Hindlimb muscle (tissue), 1 donor: Measurements from ENCODE around the gene NSDHL. TPM values are rescaled to one million over a fixed set of nuclear protein-coding genes. Genes with fewer than 3 reads are reported as not detected.

ENCODE experiments used
- DNase-seq: peaks from one replicate; pipeline ENCODE4 v3.0.0-alpha.2; 2013
- polyA plus RNA-seq: library from polyadenylated mRNA; unstranded; fragments of 120-200 nt; gene quantifications from one replicate; pipeline ENCODE4 v1.2.1, GENCODE V29; 2013; ENCODE audit not compliant: insufficient read length

Gene NSDHL
- polyA plus RNA-seq, 1 donor: 13.1 TPM

DNA sequence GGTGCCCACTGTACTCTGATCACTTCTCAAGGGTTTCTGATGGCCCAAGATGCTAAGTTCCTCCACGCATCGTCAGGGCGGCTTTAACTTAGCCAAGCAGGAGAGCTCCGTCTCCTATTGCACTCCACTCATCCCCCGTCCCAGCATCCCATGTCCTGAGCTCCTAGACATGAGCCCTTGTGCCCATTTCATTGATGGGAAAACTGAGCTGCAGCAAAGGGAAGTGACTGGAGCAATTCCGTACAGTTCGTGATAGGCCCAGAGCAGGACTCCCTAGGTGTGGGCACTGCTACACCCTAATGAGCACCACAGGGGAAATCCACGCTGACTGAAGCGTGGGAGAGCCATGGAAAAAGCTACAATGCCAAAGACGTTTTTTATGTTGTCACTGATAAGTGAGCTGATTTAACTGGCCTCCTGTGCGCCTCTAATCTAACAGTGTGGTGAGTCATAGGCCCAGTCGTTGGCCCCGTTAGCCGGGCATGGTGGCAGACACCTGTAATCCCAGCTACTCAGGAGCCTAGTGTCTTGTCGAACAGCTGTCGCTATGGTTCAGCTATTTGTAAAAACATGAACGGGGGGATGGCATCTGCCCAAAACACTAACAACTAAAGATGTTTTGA is 14.9 kb downstream of the NSDHL start:
- no peak for DNase-seq

DNA sequence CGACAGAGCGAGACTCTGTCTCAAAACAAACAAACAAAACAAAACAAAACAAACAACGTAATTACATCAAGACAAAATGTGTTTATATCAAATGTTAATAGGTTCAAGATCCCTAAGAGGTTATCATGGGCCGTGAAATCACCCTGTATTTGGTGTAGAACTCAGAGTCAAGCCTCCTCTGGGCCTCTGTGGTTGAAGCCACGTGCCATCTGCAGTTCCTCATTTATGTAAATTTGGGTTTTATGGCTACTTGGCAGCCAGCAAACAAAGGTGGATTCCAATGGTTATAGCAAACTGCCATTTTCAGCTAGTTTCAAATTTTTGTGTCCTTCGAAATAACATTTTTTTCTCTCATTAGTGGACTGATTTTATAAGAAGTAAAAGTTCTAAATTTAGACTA is 16.4 kb downstream of the NSDHL start:
- DNase-seq: no peak

DNA sequence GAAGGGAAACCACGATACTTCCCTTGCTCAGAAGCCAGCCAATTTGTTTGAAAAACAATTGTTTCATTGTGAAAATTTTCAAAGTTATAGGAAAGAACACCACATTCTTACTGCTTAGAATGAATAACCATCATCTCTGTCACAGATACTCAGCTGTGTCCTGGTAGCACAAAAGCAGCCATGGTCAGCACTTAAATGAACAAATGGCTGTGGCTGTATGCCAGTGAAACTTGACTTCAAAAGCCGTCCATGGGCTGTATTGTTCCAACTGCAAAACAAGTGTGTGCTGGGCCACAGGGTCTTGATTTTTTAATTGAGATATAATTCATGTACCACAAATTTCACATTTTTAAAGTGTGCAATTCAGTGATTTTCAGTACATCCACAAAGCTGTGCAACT is 19.6 kb downstream of the NSDHL start:
- no peak for DNase-seq

DNA sequence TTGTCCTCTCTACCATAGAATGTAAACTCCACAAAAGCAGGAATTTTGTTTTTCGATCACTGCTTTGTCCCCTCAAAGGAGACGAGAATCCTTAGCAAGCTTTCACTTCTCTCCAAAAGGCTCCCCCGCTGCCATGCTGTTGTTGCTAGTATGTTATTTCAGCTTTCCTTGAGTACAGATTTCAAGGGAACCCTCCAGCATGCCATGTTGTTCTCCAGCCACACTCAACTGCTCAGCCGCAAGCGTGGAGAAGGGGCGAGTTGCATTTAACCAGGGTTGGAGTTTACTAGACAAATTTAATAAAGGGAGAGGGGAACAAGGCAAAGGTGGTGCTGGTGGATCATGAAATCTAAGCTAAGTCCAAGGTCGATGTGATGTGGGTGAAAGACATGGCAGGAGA is 23.1 kb downstream of the NSDHL start:
- no peak for DNase-seq

DNA sequence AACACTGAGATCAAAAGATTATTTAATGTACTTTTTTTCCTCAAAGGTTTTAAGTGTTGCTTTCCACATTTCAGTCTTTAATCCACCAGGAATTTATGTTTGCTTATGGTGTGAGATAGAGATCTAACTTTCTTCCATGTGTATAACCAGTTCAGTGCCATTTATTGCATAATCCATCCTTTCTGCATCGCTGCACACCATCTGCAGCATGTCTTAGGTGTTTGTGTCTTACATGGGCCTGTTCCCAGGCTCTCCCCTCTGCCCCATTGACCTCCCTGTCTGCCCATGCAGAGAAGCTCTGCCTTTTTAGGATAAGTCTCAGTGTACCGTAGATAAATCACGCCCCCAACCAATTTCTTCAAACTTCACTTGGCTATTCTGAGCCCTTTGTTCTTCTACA is 30.3 kb downstream of the NSDHL start:
- DNase-seq: no peak

DNA sequence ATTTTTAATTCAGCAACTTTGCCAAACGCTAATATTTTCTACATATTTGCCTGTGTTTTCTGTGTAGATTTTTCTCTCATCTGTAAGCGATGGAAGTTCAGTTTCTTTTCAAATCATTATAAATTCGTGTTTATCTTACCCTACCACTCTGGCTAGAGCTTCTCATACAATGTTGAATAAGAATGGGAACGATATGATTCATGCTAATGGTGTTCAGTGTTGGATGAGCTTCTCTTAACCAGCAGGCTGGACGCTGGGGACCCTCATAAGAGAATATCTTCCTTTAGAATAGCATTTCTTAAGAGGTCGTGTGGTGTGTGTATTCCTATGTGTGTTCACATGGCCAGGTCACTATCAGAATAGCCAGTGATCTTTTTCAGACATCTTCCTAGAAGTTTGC is 31.0 kb downstream of the NSDHL start:
- no peak for DNase-seq

DNA sequence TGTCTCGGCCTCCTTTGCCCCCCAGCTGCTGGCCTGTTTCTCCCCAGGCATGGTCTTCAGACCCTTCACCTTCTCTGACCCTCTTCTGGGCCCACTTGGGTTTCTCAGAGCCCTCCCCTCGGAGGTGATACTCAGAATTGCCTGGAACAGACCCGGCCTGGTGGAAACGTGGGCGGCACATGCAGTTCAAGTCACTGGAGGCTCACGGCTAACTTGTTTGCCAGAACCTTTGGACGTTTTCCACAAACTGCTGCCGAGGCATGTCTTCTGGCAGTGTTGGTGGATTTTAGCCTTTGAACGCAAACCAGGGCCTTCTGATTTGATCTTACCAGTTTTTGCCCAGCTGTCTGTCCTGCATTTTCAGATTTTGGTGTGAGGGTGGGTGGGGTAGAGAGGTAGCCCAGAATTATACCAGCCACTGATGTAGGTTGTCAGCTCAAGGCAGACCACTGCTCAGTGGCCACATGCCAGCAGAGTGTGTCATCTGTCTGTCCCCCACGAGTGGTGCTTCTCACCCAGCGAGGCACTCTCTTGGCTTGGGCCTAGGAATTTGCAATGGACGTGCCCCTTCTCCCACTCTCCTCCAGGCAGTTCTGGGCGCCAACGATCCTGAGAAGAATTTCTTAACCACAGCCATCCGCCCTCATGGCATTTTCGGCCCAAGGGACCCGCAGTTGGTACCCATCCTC is 34.5 kb downstream of the NSDHL start:
- DNase-seq: peak; percentile 8

DNA sequence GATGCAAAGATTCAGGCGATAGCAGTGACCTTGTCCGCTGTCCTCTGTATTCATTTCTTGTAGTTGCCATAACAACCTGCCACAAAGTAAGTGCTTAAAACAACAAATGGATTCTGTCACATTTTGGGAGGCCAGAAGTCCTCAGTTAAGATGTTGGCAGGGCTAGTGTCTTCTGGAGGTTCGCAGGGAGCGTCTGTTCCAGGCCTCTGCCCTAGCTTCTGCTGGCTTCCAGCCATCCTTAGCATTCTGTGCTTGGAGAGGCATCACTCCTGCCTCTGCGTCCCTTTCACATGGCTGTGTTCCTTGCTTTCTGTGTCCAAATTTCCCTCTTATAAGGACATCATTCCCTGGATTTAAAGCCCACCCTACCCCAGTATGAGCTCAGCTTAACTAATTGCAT is 35.5 kb downstream of the NSDHL start:
- DNase-seq: no peak

DNA sequence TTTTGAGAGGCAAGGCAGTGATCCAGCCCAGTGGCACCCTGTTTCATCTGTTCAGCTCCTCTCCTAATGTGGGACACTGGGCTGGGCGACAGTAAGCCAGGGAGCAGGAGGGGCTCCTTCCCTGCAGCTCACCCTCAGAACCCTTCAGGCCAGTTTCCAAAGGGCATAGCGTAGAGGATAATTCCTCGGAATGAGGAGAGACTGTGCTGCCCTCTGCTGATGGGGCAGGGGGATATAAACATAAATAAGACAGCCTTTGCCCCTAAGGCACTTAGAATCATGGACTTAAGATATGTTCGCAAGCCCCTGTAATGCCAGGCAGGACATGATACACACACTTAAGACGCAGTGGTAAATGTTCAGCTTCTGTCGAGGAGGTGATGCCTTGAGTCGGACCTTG is 39.1 kb downstream of the NSDHL start:
- DNase-seq: no peak

DNA sequence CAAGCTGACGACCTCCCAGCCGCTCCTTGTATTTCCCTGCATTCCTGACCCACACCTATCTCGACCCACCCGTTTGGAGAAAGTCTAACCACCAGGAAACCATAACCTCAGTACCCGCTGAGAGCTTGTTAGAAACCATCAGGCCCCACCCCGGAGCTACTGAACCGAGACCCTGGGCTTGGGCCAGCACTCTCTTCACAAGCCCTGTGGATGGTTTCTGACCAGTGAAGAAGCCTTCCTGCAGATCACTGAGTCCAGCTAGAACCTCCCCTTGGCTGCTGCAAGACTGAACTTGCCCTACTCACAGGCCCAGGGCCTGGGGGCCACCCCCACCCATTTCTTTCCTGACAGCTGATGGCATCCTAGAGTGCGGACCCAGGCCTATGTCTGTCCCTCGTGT is 40.4 kb downstream of the NSDHL start:
- DNase-seq: no peak

DNA sequence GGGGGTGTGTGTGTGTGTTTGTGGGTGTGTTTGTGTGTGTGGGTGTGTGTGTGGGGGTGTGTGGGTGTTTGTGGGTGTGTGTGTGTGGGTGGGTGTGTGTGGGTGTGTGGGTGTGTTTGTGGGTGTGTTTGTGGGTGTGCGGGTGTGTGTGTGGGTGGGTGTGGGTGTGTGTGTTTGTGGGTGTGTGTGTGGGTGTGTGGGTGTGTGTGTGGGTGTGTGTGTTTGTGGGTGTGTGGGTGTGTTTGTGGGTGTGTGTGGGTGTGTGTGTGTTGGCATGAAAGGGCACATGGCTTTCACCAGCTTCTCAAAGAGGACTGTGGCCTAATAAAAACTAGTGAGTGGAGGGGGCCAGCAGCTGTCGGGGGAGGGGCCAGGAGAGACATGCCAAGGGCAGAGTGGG is 41.7 kb downstream of the NSDHL start:
- DNase-seq: no peak

DNA sequence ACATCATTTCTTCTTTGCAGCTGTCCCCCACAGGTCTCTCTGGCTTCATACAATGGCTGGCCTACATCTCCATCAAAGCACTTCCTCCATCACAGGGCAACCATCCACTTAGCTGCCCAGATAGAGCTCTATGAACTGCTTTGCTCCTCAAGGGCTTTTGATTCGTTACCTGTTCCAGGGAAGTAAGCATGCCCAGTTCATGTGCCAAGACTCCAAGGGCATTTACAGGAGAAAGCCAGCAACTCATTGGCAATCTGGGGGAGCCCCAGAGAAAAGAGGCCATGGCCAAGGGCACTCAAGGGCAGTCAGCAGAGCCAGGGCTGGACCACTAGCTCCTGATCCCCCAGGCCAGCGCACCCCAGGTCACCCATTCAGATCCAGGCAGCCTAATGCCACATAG is 42.5 kb downstream of the NSDHL start:
- DNase-seq: no peak

DNA sequence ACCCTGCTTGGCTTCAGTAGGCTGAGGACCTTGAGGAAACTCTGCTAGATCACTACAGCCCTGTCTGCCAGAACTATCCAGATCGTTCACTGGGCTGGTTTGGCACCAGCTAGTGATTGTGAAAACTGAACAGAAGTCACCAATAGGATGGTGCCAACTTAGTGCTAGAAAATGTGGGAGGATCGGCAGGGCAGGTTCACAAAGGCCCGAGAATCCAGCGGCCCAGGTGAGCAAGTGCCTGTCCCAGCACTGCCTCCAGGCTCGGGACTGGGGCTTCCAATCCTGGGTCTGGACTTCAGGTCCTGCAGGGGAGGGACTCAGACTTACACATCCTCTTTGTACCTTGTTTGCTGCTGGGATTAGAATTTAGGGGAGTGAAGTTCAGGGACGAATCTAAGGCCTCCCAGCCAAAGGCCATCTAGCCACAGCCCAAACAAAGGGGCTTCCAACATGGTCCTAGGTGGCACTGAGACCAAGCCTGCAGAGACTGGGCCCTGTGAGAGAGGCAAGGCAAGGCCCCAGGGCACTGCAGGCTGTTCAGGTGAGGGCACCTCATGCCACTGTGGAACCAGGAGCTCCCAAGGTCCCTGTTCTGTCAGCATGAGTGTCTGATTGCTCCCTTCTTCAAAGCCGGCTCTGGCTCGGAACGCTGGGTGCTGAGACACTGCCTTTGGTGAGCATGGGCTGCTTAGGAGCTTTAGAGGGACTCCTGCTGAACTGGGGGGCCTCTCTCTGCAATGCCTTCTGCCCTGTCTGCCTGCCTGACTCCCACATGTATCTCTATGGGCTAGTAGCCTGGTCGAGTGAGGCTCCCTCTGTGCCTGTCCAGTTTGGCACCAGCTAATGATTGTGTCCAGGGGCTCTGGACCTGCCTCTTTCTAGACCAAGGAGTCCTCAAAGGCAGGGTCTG is 46.3 kb downstream of the NSDHL start:
- no peak for DNase-seq

DNA sequence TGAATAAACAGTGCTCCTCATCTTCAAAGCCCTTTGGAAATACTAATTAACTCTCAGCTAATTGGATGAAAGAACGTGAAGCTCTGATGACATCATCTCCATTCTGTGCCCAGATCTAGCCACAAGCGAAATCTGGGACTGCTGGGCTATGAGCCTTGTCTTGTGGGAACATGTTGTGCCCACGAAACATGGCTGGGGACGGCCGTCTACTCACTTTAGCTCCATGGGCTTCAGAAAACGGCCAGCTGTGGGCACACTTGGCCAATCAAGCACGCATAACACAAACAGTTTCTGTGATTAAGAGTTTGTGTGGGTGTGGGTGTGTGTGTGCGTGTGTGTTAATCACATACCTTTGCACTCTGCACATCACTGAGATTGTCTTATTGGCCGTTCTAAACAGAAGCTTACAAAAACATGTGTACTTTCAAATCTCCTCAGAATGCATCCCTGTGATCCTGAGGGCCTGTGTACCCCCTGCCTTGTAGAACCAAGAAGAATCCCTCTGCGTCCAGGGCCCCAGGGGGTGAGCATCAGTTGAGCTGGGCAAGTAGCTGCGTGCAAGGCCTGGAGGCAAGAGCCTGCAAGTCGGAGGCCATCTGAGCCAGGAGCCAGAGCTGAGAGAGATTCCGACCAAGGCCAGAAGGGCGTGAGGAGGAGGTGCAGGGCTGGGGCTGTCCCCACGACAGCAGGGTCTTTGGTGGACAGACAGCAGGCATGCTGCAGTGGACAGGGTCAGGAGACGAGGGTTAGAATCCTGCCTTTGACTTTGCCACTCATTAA is 48.3 kb downstream of the NSDHL start:
- no peak for DNase-seq

DNA sequence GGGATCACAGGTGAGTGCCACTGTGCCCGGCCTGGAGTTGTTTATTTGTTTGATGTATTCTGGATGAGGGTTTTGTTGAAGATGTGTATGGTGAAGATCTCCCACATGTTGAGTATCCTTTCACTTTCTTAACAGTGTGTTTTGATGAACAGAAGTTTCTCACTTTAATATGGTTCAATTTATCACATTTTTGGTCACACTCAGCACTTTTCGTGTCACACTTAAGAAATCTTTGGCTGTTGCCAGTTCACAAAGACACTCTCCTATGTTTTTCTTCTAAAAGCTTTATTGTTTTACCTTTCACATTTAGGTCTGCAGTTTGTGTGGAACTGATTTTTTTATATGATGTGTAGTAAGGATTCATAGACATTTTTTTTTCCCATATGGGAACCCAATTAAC is 50.4 kb downstream of the NSDHL start:
- no peak for DNase-seq

DNA sequence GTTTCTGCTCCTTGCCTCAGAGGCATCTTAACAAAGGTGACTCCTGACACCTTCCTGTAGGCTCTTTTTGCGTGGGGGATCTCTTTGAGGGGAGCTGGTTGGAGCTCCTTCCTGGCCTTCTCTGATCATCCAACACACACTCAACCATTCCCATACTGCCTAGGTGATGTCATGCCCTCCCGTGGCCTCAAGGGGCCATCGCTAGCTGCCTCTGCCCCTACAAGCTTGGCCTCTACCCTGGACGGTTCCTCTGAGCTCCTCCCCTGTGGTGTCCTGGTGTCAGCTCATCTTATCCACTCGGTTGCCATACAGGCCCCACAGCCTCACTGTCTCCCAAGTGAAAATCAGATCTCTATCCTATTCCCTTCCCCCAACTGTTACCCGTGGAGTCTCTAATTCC is 53.3 kb downstream of the NSDHL start:
- DNase-seq: no peak

DNA sequence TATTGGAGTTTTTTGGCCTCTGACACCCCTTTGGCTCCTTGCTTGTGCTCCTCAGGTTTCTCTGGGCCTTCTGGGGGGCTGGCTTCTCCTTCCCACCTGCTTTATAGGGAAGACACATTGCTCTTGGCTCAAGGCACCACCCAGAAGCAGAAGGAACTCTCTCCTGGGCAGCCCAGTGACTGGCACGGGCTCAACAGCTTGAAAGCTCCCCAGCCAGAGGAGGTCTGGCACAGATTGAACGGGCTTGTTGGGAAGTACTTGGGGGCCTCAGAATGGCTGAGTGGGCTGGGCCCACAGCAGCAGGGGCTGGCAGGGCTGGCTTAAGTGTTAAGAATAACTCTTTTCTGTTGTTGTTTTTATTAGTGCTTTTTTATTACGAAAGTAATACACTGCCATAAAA is 55.9 kb downstream of the NSDHL start:
- no peak for DNase-seq

DNA sequence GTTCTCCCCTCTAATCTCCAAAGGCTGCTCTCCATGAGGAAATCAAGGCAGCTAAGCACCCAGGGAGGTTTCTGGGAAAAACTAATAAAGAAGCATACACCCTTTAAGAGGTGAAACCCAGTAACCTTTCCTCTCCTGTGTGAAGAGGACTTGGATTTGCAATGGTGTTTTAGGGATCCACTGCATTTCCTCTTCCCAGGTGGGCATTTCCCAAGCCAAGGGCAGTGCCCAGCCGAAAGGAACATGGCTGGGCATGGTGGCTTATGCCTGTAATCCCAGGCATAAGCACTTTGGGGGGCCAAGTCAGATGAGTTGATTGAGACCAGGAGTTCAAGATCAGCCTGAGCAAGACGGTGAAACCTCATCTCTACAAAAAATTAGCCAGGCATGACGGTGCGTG is 61.6 kb downstream of the NSDHL start:
- no peak for DNase-seq

DNA sequence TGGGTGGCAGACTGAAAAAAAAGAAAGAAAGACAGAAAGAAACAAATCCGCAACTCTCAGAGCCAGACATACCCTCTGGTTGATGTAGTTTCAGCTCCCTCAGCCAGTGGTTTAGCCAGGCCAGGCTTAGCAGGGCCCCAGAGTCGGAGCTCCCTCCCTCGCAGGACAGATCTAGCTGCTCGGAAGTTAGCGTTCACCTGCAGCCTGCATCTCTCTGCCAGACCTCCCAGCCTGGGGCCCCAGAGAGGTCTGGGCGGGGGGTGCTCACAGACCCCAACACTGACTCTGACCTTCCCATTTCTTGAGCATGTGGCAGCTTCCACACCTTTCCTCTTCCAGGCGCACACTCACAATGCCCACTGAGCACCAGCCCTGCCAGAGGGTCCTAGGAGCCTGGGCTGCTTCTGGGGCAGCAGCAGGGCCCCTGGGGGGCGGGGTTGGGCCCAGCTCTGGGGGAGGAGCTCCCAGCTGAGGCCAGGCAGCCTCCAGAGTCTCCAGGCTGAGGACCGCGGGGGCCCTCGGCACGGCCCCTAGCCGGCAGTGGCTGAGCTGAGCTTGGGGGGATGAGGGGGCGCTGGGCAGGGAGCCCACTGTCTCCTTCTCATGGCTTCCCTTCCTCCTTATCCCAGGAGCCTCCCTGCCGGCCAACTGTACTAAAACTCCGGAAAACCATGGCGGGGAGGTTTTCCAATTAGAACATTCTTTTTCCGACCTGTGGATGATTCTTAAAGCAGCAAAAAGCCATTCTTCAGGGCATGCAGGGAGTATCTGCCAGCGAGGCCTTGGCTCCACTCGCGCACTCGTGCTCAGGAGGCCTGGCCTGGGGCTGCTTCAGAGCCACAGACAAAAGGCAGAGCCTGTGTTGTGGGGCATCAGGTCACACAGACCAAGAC is 62.4 kb downstream of the NSDHL start:
- peak; percentile 62 for DNase-seq

DNA sequence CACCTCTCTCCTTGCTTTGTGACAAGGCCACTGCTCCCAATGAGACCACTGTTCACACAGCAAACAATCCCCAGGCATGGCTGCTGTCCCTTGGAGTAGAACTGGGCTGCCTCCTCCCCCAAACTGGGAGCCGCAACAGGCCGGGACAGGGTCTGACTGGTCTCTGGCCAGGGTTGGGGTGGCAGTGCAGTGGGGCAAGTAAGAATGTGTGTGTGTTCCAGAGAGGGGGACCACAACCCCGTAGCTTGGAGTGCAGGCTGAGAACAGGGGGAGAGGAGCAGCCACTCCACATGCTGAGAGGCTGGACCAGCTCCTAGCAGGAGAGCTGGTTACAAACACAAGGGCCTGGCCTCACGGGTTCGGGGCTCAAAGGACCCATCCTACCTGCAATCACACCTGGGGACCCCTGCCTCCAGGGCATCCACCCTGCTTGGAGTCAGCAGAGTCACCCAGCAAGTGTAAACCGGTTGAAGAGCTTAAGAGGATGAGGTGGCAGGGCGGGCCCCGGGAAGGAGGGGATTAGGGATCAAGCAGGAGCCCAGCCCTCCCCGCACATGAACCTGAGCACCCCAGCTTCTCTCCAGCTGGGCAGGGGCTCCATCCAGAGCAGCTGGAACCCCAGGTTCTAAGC is 63.2 kb downstream of the NSDHL start:
- DNase-seq: no peak

DNA sequence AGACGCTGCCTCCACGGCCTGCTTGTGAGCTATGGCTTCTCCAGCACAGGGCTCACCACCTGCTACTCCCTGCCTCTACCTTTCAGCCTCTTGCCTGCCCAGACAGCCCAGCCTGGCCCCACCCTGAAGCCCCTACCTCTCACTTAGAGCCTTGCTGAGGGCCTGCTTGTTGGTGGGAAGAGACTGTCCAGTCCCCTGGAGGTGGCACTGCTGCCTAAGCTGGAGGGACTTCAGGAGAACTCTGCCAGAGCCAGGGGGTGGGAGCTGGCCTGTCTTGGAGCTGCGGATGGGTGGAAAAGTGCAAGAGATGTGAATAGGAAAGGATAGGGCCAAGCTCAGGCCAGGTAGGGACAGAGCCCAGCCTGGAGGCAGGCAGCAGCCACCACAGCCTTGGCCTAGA is 64.3 kb downstream of the NSDHL start:
- no peak for DNase-seq
